Stimulated activated CD8-positive, alpha-beta memory T cell treated with anti-CD3 and anti-CD28 coated beads, Interleukin-4, amount 100 ng/mL, for 24 hours (primary cell): ENCODE results near the gene STK36.
"Not testable (repeated sequence)": the region's sequence is repeated elsewhere in the genome, so short reads cannot be mapped to it uniquely, and the experiment has no call there.

Source experiments
- DNase-seq: peaks from one replicate; pipeline ENCODE4 v3.0.0-alpha.2; 2020; ENCODE audit warnings: low read depth

The STK36 gene

DNA sequence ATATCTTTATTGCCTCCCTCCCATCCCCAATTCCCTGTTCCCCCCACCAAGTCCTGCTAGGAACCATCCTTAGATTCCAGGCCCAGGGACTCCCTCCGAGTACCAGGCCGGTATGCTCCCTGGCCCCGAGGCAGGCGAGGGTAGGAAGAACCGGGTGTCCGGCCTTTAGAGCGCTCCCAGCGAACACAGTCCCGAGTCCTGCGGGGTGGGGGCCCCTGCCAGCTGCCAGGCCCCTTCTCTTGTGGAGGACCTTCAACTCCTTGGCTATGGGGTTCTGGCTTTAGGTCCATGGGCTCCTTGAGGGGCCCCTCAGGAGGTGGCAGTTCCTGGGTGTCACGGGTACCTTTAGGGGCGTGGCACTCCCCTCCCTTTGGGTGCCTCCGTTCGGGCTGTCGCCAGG is 8.0 kb upstream of the STK36 start:
- no peak for DNase-seq

DNA sequence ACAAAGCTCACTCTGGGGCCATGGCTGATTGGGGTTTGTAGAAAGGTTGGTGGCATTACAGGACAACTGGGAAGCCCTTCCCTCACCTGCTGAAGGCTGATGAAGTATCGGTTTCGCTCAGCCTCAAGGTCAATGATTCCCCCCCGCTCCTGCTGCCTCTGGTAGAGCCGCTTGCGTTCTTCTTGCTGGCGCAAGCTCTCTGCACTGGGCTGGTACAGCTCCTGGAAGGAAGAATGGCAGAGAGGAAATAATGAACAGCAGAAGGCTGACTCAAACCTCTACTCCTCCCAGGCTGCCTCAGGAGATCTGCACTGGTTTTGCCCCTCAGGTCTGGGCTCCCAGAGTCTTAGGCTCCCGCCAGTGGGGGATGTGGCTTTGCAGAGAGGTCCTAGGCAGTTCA is 7.2 kb upstream of the STK36 start:
- no peak for DNase-seq

DNA sequence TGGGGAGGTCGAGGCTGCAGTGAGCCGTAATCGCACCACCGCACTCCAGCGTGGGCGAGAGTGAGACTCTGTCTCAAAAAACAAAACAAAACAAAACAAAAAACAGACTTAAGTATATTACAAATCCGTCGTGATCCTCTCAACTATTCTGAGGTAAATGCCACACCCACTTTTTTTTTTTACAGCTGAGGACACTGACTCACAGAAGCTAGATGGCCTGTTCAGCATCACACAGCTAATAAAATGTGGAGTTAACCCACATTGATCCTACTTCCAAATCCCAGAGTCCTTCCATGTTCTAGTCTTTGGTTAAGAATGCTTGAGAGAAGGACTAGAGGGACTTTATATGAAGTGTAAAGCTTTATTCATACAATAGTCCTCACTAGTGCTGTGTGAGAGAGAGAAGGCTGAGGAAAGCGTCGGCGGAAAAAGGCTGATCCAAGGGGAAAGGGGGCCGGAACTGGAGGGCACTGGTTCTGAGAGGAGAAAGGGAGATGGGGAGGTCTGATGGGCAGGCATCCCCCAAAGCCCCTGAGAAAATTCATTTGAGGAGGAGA is 711 bp upstream of the STK36 start:
- no peak for DNase-seq

DNA sequence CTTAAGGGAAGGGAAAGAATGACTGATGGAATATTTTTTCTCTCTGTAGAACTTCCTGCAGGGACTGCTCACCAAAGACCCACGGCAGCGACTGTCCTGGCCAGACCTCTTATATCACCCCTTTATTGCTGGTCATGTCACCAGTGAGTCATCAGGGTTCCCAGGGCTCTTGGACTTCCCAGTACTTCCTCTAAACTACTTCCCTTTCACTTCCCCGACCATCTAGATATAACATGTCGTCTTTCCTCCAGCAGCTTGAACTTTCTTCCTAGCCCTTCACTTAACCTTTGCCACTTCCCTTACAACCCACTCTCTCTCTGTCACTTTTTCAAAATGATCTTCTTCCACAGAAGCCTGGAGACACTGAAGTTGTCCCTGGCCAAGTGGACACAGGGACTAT is 7.2 kb downstream of the STK36 start:
- DNase-seq: no peak

DNA sequence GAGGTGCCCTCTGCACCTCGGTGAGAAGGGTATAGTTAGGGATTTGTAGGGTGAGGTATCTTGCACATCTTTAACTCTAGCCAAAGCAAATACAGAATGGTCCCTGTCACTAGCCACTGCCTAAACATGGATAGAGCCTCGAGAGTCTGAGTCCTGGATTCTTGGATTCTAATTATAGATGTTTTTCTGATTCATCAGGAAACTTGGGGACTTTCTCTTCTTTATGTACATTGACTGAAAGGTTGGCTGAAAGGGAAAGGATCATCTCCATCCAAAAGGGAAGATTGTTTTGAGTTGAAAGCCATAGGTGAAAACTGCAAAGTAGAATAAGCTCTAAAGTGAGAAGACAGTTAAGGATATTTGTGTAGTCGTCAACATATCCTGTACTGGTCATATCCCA is 8.2 kb downstream of the STK36 start:
- no peak for DNase-seq

DNA sequence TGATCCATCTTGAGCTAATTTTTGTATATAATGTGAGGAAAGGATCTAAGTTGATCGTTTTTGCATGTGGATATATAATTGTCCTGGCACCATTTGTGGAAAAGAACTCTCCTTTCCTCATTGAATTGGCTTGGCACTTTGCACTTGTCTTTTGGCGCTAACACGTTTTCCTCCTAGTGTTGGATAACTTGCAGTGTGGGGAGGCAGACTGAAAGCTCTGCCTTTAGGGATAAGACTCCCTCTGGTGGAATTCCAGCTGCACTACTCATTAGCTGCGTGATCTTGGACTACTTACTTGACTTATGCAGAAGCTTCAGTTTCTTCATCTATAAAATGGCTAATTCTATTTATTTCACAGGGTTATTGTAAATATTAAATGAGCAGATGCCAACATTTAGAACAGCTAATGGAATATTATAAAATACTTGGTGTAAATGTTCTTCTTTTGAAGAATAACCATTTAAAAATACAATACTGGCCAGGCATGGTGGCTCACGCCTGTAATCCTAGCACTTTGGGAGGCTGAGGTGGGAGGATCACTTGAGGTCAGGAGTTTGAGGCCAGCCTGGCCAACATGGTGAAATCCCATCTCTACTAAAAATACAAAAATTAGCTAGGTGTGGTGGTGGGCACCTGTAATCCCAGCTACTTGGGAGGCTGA is 15.6 kb downstream of the STK36 start:
- DNase-seq: not testable (repeated sequence)

DNA sequence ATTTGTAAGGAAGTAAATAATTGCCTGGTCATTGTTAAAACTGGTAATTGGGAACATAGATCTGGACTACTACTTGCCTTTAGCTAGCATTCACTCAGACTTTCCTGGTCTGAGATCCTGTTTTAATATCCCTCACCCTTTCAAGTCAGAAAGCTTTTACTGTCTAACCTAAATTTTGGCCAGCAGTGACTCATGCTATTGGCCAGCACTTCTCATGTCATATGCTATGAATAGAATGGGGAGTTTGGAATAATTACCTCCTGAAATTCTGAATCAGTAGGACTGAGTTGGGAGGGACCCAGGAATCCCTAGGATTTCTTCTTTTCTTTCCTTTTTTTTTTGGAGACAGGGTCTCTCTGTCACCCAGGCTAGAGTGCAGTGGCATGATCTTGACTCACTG is 19.3 kb downstream of the STK36 start:
- no peak for DNase-seq

DNA sequence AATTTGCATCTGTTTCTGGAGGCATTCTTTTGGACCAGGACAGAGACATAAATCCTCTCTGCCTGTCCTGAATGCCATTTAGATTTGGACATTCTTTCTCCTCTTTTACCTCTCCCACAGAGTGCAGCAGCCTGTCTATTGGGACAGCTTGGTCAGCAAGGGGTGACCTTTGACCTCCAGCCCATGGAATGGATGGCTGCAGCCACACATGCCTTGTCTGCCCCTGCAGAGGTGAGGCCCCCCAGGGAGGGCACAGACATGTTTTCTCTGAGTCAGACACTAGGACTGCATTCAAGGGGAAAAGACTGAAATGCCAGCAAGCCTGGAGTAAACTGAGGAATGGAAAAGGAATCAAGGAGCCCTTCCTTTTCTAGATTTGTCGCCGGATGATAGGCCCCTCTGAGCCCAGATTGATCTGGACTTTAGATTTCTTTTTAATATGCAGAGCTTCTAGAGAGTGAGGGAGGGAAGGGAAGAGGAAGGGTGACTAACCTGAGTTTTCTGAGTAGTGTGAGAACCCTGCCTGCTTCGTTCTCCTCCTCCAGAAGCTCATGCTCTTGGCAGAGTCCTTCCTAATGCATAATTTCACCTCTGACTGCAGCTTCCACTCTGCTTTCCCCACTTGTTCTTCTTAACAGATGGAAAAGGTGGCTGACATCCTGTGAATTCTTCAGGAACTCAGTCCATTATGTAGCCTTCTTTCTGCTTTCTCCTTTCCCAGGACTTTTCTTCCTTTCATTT is 22.7 kb downstream of the STK36 start:
- no peak for DNase-seq

DNA sequence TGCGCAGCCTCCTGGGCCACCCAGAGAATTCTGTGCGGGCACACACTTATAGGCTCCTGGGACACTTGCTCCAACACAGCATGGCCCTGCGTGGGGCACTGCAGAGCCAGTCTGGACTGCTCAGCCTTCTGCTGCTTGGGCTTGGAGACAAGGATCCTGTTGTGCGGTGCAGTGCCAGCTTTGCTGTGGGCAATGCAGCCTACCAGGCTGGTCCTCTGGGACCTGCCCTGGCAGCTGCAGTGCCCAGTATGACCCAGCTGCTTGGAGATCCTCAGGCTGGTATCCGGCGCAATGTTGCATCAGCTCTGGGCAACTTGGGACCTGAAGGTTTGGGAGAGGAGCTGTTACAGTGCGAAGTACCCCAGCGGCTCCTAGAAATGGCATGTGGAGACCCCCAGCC is 27.0 kb downstream of the STK36 start:
- DNase-seq: no peak

DNA sequence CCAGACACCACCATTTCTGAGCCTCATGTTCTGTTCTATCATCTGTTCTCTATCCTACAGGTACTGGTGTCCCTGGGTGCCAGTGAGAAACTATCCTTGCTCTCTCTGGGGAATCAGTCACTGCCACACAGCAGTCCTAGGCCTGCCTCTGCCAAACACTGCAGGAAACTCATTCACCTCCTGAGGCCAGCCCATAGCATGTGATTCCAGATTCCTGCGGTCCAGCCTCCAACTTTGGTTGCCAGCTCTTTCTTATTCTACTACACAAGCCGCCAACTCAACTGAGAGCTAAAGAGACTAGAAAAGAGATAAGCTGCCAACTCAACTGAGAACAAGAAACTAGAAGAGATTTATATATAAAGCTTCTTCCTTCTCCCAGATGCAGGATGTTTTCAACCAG is 29.9 kb downstream of the STK36 start:
- no peak for DNase-seq

DNA sequence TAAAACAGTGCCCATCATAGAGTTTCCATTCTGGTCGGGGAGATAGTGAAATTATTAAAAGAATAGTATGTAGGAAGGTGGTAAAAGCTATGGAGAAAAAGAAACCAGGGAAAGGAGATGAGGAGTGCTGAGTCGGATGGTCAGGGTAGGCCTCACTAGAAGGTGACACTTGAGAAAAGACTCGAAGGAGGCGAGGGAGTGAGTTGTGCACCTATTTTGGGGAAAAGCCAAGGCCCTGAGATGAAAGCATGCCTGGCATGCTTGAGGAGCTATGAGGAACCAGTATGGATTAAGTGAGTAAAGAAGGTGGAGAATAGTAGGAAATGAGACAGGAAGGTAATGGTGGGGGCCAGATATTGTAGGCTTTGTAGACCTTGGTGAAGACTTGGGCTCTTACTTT is 31.5 kb downstream of the STK36 start:
- DNase-seq: no peak

DNA sequence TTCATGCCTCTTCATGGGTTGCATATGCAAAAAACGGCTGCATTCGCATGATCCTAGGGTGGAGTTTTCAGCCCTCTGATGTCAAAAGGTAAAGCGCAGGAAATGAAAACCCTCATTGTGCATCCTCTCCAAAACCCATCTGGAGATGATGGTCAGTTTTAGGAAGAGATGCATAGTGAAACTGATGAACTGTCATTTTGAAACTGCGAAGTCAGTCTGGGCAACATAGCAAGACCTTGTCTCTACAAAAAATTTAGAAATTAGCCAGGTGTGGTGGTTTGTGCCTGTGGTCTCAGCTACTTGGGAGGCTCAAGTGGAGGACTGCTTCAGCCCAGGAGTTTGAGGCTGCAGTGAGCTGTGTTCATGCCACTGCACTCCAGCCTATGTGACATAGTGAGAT is 36.2 kb downstream of the STK36 start:
- DNase-seq: no peak

DNA sequence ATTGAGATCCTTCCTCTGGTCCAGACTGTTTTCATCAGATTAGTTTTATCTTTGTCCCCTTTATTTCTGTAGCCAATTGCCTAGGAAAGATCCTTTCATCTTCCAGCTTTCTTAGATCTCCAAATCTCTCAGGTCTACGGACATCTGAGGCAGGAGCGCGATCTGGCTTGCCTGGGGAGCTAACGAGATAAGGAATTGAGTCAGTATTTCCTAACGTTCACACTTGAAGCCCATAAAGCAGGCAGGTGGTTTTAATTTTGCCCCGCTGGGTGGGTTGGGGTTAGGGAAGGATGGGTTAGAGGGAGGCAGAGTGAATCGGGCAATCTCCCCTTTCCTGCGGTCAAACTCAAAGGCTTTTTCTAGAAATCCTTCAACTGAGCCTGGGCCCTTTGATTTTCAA is 38.0 kb downstream of the STK36 start:
- DNase-seq: no peak

DNA sequence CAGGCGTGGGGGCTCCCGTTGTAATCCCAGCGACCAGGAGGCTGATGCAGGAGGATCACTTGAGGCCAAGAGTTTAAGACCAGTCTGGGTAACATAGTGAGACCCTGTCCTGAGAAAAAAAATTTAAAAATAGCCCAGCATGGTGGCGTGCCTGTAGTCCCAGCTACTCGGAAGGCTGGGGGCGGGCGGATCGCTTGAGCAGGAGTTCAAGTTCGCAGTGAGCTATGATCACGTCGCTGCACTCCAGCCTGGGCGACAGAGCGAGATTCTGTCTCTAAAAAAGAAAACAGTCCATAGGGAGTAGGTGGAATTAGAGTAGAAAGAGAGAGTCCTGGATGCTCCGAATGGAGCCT is 38.4 kb downstream of the STK36 start:
- DNase-seq: no peak

DNA sequence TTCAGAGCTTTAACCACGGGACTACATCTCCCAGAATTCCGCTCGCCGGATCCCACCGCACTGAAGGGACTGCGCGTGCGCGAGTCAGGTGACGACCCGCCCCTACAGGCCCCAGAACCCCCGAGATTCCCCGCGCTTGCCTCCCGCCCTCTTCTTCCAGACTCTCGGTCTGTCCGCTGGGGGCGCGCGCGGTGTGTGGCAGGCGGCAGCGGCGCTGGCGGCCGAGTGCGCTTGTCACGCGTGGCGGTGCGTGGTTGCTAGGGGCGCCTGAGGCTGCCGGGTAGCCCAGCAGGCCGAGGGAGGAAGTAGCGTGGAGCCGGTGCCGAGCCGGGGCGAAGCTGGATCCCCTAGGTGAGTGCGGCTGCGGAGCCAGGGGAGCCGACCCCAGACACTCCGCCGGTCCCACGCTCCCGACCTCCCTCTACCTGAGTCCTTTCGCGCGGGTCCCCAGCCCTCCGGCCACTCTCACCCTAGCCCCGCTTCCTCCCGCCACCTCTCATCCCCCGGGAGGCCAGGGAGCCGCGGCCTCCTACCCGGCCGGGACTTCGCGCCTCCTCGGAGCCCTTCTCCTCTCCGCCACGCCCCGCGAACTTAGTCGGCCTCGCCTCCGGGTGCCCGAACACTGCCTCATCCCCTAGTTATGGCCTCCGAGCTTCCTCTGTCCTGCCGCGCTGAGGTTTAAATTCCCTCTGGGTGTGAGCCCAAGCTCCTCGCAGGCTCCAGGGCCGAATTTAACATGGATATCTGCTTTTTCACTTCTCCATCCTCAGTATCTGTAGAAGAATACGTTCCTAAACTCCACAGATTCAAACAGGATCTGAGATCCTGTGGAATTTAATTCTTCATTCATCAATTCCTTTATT is 39.0 kb downstream of the STK36 start, which contains the start of gene TTLL4:
Gene TTLL4, plus strand, starts transcription at position 149 of the 863 bp plus-strand sequence. CDS start 26,842 bp downstream, outside the sequence.
- DNase-seq: peak; percentile 96

DNA sequence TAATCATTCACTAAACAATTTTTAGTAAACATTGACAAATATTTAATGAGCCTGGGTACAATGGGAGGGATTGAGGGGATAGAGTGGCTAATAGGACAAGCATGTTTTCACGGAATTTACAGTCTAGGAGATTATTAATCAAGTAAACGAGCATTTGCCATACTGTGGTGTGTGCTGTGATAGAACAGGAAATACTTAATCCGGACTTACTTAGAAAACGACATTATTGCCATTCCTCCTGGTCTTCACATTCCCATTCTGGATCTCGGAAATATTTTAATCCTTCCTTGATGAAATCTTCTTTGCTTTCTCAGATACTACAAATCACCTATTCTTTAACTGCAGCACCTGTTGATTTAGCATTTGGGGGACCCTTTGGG is 39.7 kb downstream of the STK36 start:
- no peak for DNase-seq

DNA sequence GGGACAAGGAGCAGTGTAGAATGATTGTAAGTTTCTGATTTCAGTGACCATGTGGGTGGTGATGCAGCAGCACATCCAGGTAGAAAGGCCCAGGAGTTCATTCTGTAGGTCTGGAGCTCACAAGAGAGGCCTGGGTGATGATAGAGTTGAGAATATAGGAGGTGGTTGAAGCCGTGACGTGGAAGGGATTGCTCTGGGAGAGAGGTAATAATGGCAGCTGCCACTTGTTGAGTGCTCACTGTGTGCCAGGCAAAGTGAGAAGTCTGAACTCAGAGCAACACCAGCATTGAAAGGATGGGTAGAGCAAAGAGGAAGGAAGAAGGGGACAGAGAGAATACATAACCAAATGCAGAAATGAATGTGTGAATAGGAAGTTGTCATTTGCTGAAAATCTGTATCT is 42.0 kb downstream of the STK36 start:
- DNase-seq: no peak

DNA sequence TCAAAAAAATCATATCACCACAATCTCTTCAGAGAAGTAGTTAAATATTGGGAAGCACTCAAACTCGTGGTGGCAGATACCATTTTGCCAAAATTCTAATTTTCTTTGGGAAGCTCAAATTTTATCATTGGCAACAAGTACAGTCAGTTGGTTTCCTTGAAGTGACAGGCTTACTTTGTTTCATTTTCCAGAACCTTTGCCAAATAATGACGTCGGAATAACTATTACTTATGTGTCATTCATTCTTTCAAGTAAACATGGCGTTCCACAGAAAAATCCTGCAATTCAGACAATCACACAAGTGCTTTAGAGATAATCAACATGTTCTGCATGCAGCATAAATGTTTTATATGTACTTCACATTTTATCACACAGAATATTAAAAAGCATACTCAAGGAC is 44.2 kb downstream of the STK36 start:
- DNase-seq: no peak

DNA sequence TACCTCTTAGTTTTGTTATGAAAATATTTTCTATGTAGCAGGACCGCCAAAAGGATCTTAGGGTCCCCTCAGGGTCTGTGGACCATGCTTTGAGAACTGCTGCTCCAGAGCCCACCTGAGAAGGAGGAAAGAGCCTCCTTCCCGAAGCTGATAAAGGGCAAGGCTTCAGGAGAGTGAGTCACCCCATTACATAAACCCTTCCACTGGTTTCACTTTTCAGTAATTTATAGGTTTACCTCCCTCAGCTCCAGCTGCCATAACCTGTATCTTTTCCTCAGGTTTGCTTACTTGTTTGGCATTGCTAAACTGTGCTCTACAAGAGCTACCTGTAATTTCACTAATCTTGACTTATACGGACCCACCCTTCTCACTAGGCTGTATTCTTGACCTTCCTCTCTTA is 45.4 kb downstream of the STK36 start:
- no peak for DNase-seq

DNA sequence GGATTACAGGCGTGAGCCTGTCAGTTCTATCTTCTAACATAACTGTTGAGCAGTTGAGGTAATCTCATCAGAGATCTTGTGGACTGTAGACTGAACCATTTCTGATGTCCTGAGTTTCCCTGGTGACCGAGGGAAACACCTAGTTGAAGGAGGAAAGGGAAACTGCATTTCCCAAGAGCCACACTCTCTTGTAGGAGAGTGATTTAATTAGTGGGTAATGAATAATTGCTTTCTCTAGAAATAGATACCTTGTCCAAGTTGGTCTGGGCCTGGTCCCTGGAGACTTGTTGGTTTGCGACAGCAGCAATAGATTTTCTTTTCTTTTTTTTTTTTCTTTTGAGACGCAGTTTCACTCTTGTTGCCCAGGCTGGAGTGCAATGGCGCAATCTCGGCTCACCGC is 46.2 kb downstream of the STK36 start:
- no peak for DNase-seq

DNA sequence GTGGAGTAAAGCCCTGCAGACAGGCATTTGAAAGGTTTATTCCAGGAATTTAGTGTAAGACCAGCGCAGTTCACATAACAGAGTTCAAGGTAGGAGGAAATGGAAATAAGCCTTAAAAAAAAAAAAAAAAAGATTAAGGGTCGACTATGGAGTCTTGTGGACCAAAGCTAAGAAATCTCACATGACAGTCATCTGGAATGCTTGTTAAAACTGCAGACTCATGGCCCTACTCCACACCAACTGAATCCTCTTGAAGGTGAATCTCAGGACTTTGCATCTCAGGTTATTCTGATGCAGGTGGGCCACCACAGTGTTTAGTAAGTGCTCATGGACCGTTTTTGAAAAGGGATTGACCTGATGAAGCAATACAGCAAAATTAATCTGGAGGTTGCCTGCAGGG is 47.6 kb downstream of the STK36 start:
- DNase-seq: no peak
